GM20000 (cell line): ENCODE results near the gene FGG.
"Not testable (repeated sequence)": the region's sequence is repeated elsewhere in the genome, so short reads cannot be mapped to it uniquely, and the experiment has no call there.

Source experiments
- DNase-seq: peaks from one replicate; pipeline ENCODE4 v3.0.0; 2012; ENCODE audit warnings: low spot score
- CTCF ChIP-seq: IDR thresholded peaks from 2 replicates; pipeline ENCODE4 v1.5.1; 2012; ENCODE audit warnings: mild to moderate bottlenecking, control low read depth; ENCODE audit errors: extremely low read depth, missing control alignments

FGG gene

GRCh38 chr4:154603033-154603943 lies 9.2 kb downstream of the FGG start:
- no peak for DNase-seq

GRCh38 chr4:154602404-154603020 lies 9.9 kb downstream of the FGG start:
- DNase-seq = no peak

More at GRCh38 chr4:154603033-154603943, 9.2 kb downstream of the FGG start:
- TF ChIP-seq CTCF = no peak

GRCh38 chr4:154597798-154598774 lies 14.4 kb downstream of the FGG start:
- DNase-seq = no peak
- TF ChIP-seq CTCF = no peak

More at GRCh38 chr4:154602404-154603020, 9.9 kb downstream of the FGG start:
- TF ChIP-seq CTCF = no peak

GRCh38 chr4:154597281-154597680 lies 15.2 kb downstream of the FGG start:
- DNase-seq = not testable (repeated sequence)

- TF ChIP-seq CTCF = no peak
These were observed 16.6 kb downstream of the FGG start for GRCh38 chr4:154595807-154596206.

GRCh38 chr4:154594343-154594742 lies 18.1 kb downstream of the FGG start:
- DNase-seq = not testable (repeated sequence)

More at GRCh38 chr4:154595807-154596206, 16.6 kb downstream of the FGG start:
- no peak for DNase-seq

- no peak for TF ChIP-seq CTCF
- DNase-seq = no peak
These were observed 18.6 kb downstream of the FGG start for GRCh38 chr4:154593868-154594267.

- DNase-seq = no peak
- no peak for TF ChIP-seq CTCF
These were observed 20.6 kb downstream of the FGG start for GRCh38 chr4:154591890-154592289.
